ENCODE data around the gene CFHR5. TPM values are rescaled to one million over a fixed set of nuclear protein-coding genes. Genes with fewer than 3 reads are reported as not detected.
A peak's percentile ranks its signal among the peaks of the same experiment; 100 is the strongest.

CFHR5 gene
- total and polyA plus RNA-seq, 2 of the 13 experiments (the other 11 are each of a cell fraction or from before 2014, with no cell fraction given) = not detected

DNA sequence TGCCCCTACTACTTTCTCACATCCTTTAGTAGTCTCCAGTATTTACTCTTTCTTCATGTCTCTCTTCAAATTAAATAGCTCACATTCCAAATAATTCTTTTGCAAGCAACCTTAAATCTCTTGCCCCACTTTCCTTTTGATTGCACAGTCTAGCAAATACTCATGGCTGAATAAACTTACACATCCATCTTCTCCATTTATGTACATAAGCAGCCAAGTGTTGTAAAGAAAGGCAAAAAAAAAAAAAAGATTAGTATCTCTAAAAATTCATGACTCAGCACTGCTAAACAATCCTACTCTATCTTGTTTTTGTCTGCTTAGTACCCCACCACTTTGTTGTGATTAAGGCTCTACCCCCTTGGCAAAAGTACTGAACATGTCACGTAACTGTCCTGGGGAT lies 47.1 kb downstream of the CFHR5 start:
- H3K27me3 ChIP-seq (ENCODE audit: control insufficient read depth in 1 of 2, insufficient read depth in 2 of 2, low read length in 2 of 2) = no peaks in the 10 kb centered on the region
- H3K36me3 ChIP-seq (replicated peaks in 1 of 2; ENCODE audit: control insufficient read depth in 1 of 2, insufficient read depth in 2 of 2, low read length in 2 of 2) = no peaks in the 10 kb centered on the region
- POLR2A ChIA-PET = no interaction called here
- BruUV-seq (replicated peaks) = no TSS peak
- CTCF ChIA-PET (ENCODE audit: low intra/inter-chr PET ratio, low total read pairs) = no interaction called here
- H3K9ac ChIP-seq (ENCODE audit: insufficient read depth, low read depth, low read length) = no peak overlapping the region
- H3K9me3 ChIP-seq (ENCODE audit: low read length) = no peaks in the 10 kb centered on the region
- intact Hi-C loops (cut with micrococcal nuclease; ENCODE audit: unreplicated experiment) = no loop called here
- FAIRE-seq (no peak), DNase-seq (ENCODE audit: low spot score) (peak; percentile 46), ATAC-seq (no peak; the same call in 2 of the 3 replicates)
- H2AFZ ChIP-seq (ENCODE audit: low read length) = no peak overlapping the region
- H3K4me2 ChIP-seq (ENCODE audit: low read depth, low read length) = no peak overlapping the region
- no peaks in the 10 kb centered on the region for H4K20me1 ChIP-seq (ENCODE audit: insufficient read depth, low read length)
- H3K4me1 ChIP-seq (ENCODE audit: insufficient read depth, low read length) = peaks cover 10% of the 10 kb centered on the region; the same call in 1 of the 2 replicates
- H3K27ac ChIP-seq (ENCODE audit: extremely low read length, insufficient read depth, low read length) = no peak overlapping the region
- H3K79me2 ChIP-seq (ENCODE audit: insufficient read depth, low read length) = no peaks in the 10 kb centered on the region
- in situ Hi-C loops (cut with HindIII; ENCODE audit: extremely low pct_ligation_motif_present, low pct_unique_long_range_greater_than_20kb) = no loop called here
- WGBS (ENCODE audit: low lambda C conversion rate) = 37% methylated on average over 1 of the region's 1 CpG
- no peak overlapping the region for H3K4me3 ChIP-seq (replicated peaks in 1 of 3; ENCODE audit: insufficient read depth in 1 of 3, low read depth in 2 of 3, low read length in 3 of 3)
- TF ChIP-seq ZNF329 (CRISPR knock-in tag; IDR thresholded peaks at IDR 0.05; ENCODE audit: low read depth) (no peak), ZNF264 (CRISPR knock-in tag; IDR thresholded peaks at IDR 0.05) (no peak), ZKSCAN1 (IDR thresholded peaks at IDR 0.05; ENCODE audit: low read length) (no peak), RXRA (CRISPR knock-in tag; IDR thresholded peaks at IDR 0.05) (no peak), ZNF354B (CRISPR knock-in tag; IDR thresholded peaks at IDR 0.05) (no peak), EZH2 (conservative IDR thresholded peaks at IDR 0.05; ENCODE audit: low read depth, low read length) (no peak), NFE2L2 (IDR thresholded peaks at IDR 0.05; ENCODE audit: low read length) (peak; percentile 51; the same call in 1 of the 2 replicates), HMG20B (CRISPR knock-in tag; conservative IDR thresholded peaks at IDR 0.05) (no peak), SALL2 (CRISPR knock-in tag; IDR thresholded peaks at IDR 0.05) (no peak), DMAP1 (CRISPR knock-in tag; IDR thresholded peaks at IDR 0.05) (no peak), ZNF251 (CRISPR knock-in tag; IDR thresholded peaks at IDR 0.05) (no peak), BCL6 (CRISPR knock-in tag; IDR thresholded peaks at IDR 0.05) (no peak), MAFK (conservative IDR thresholded peaks at IDR 0.05 in 1 of 2, IDR thresholded peaks at IDR 0.05 in 1 of 2; ENCODE audit: low read length in 2 of 2) (peak; percentile 90 to 92)
- TF ChIP-seq, protein P1, sequence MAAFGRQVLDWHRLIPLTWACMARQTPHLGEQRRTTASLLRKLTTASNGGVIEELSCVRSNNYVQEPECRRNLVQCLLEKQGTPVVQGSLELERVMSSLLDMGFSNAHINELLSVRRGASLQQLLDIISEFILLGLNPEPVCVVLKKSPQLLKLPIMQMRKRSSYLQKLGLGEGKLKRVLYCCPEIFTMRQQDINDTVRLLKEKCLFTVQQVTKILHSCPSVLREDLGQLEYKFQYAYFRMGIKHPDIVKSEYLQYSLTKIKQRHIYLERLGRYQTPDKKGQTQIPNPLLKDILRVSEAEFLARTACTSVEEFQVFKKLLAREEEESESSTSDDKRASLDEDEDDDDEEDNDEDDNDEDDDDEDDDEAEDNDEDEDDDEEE (CRISPR knock-in tag; IDR thresholded peaks at IDR 0.05) = no peak
- TF ChIP-seq, protein P2, sequence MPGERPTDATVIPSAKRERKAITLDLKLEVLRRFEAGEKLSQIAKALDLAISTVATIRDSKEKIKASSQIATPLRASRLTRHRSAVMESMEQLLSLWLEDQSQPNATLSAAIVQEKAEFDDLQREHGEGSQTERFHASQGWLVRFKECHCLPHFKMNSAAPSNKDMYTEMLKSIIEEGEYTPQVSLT (CRISPR knock-in tag; IDR thresholded peaks at IDR 0.05; ENCODE audit: borderline replicate concordance, low read depth) = no peak
- TF ChIP-seq, protein P3, sequence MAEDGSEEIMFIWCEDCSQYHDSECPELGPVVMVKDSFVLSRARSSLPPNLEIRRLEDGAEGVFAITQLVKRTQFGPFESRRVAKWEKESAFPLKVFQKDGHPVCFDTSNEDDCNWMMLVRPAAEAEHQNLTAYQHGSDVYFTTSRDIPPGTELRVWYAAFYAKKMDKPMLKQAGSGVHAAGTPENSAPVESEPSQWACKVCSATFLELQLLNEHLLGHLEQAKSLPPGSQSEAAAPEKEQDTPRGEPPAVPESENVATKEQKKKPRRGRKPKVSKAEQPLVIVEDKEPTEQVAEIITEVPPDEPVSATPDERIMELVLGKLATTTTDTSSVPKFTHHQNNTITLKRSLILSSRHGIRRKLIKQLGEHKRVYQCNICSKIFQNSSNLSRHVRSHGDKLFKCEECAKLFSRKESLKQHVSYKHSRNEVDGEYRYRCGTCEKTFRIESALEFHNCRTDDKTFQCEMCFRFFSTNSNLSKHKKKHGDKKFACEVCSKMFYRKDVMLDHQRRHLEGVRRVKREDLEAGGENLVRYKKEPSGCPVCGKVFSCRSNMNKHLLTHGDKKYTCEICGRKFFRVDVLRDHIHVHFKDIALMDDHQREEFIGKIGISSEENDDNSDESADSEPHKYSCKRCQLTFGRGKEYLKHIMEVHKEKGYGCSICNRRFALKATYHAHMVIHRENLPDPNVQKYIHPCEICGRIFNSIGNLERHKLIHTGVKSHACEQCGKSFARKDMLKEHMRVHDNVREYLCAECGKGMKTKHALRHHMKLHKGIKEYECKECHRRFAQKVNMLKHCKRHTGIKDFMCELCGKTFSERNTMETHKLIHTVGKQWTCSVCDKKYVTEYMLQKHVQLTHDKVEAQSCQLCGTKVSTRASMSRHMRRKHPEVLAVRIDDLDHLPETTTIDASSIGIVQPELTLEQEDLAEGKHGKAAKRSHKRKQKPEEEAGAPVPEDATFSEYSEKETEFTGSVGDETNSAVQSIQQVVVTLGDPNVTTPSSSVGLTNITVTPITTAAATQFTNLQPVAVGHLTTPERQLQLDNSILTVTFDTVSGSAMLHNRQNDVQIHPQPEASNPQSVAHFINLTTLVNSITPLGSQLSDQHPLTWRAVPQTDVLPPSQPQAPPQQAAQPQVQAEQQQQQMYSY (CRISPR knock-in tag; IDR thresholded peaks at IDR 0.05) = no peak
- TF ChIP-seq, protein P4, sequence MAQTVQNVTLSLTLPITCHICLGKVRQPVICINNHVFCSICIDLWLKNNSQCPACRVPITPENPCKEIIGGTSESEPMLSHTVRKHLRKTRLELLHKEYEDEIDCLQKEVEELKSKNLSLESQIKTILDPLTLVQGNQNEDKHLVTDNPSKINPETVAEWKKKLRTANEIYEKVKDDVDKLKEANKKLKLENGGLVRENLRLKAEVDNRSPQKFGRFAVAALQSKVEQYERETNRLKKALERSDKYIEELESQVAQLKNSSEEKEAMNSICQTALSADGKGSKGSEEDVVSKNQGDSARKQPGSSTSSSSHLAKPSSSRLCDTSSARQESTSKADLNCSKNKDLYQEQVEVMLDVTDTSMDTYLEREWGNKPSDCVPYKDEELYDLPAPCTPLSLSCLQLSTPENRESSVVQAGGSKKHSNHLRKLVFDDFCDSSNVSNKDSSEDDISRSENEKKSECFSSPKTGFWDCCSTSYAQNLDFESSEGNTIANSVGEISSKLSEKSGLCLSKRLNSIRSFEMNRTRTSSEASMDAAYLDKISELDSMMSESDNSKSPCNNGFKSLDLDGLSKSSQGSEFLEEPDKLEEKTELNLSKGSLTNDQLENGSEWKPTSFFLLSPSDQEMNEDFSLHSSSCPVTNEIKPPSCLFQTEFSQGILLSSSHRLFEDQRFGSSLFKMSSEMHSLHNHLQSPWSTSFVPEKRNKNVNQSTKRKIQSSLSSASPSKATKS (CRISPR knock-in tag; IDR thresholded peaks at IDR 0.05) = no peak
- TF ChIP-seq, protein P5, sequence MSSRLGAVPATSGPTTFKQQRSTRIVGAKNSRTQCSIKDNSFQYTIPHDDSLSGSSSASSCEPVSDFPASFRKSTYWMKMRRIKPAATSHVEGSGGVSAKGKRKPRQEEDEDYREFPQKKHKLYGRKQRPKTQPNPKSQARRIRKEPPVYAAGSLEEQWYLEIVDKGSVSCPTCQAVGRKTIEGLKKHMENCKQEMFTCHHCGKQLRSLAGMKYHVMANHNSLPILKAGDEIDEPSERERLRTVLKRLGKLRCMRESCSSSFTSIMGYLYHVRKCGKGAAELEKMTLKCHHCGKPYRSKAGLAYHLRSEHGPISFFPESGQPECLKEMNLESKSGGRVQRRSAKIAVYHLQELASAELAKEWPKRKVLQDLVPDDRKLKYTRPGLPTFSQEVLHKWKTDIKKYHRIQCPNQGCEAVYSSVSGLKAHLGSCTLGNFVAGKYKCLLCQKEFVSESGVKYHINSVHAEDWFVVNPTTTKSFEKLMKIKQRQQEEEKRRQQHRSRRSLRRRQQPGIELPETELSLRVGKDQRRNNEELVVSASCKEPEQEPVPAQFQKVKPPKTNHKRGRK (CRISPR knock-in tag; IDR thresholded peaks at IDR 0.05) = no peak

Measured in HepG2 (cell line).